ENCODE results near the gene FILIP1L.

GRCh38 chr3:99976584-99976983 lies 137.7 kb downstream of the FILIP1L start:
- TF ChIP-seq CTCF (IDR thresholded peaks at IDR 0.05): no peak
- no peak for TF ChIP-seq POLR2A (IDR thresholded peaks at IDR 0.05)

Measured in adrenal gland (tissue), 5 donors.